GM12878 (cell line): ENCODE measurements around the gene ACER3. TPM values are rescaled to one million over a fixed set of nuclear protein-coding genes. Genes with fewer than 3 reads are reported as not detected.

ENCODE experiments used
- ATAC-seq: fragments of 200-7000 bp; cut with Tn5 transposase; 3 replicates; pipeline ENCODE4 v1.9.1; 2020; ENCODE audit warnings: mild to moderate bottlenecking, moderate library complexity
- BruUV-seq: library from RNA; stranded (reverse); fragments of 400-500 nt; replicated peaks from 2 replicates; lab custom pipeline; 2021; lab: Mats Ljungman, UMichigan
- CTCF ChIA-PET: fragments of 300-600 bp; sonication (Branson Sonifier 250); formaldehyde crosslinking; extraction: SDS; loops from one replicate; lab custom pipeline; 2021; ENCODE audit warnings: inconsistent platforms; lab: Yijun Ruan, JAX
- POLR2A ChIA-PET: fragments of 350-600 bp; formaldehyde crosslinking; extraction: SDS; loops from one replicate; lab custom pipeline; 2021; ENCODE audit warnings: inconsistent platforms; lab: Charles Lee
- RAD21 ChIA-PET: fragments of 300-600 bp; sonication (Branson Sonifier 250); formaldehyde crosslinking; loops from one replicate; lab custom pipeline; 2023; ENCODE audit warnings: antibody characterized with exemption; ENCODE audit not compliant: unreplicated experiment; lab: Charles Lee
- SMC1A ChIA-PET: fragments of 300-600 bp; sonication (Branson Sonifier 250); formaldehyde crosslinking; loops from one replicate; lab custom pipeline; 2023; ENCODE audit not compliant: unreplicated experiment, uncharacterized antibody; lab: Charles Lee
- DNase-seq: peaks from one replicate; pipeline ENCODE4 v3.0.0-alpha.2; 2011; ENCODE audit warnings: low read depth, low spot score
- FAIRE-seq: peaks from 3 replicates; lab custom pipeline; 2011; peaks lifted over from hg19 to GRCh38; lab: Jason Lieb, UNC
- H2AFZ ChIP-seq: 2 replicates; pipeline ENCODE4 v1.6.0; 2011; ENCODE audit warnings: low read depth, low read length, control low read depth; ENCODE audit not compliant: control insufficient read depth
- H3K27ac ChIP-seq: 2 replicates; pipeline ENCODE4 v1.5.1; 2011; ENCODE audit warnings: control low read depth; ENCODE audit not compliant: control insufficient read depth, insufficient read depth
- H3K27me3 ChIP-seq, 2 experiments: replicated peaks in 1 of 2; 2 replicates each; pipeline versions ENCODE4 v1.6.0 to v1.6.1; 2011; ENCODE audit warnings: low read length in 1 of 2; ENCODE audit not compliant: control insufficient read depth in 2 of 2, insufficient read depth in 2 of 2
- H3K36me3 ChIP-seq, 2 experiments: 2 replicates each; pipeline ENCODE4 v1.5.1; 2011; ENCODE audit warnings: low read length in 1 of 2; ENCODE audit not compliant: control insufficient read depth in 2 of 2, insufficient read depth in 2 of 2
- H3K4me1 ChIP-seq: 2 replicates; pipeline ENCODE4 v1.6.1; 2011; ENCODE audit warnings: mild to moderate bottlenecking, low read length, moderate library complexity, mixed read lengths; ENCODE audit not compliant: control insufficient read depth, insufficient read depth
- H3K4me2 ChIP-seq: 2 replicates; pipeline ENCODE4 v1.6.0; 2011; ENCODE audit warnings: control low read depth; ENCODE audit not compliant: control insufficient read depth, insufficient read depth
- H3K4me3 ChIP-seq: fragments of 200-600 bp; sonication (generic); 2 replicates; pipeline ENCODE4 v1.5.1; 2016
- H3K79me2 ChIP-seq: 2 replicates; pipeline ENCODE4 v1.6.0; 2011; ENCODE audit warnings: low read length; ENCODE audit not compliant: control insufficient read depth, insufficient read depth
- H3K9ac ChIP-seq: 2 replicates; pipeline ENCODE4 v1.8.0; 2011; ENCODE audit warnings: low read length, control low read depth, mixed read lengths; ENCODE audit not compliant: control insufficient read depth, insufficient read depth
- H3K9me3 ChIP-seq: replicated peaks from 3 replicates; pipeline ENCODE4 v1.5.1; 2011; ENCODE audit warnings: mild to moderate bottlenecking, low read length; ENCODE audit not compliant: control insufficient read depth, insufficient read depth
- H4K20me1 ChIP-seq: 2 replicates; pipeline ENCODE4 v1.6.0; 2011; ENCODE audit not compliant: control insufficient read depth, insufficient read depth
- EGR1 ChIP-seq, 2 experiments: IDR thresholded peaks; 1 replicate in 1 of 2; 2 replicates in 1 of 2; pipeline ENCODE4 v1.6.1; 2011 to 2012; ENCODE audit warnings: low read depth in 2 of 2, low read length in 2 of 2, borderline replicate concordance in 1 of 2, mild to moderate bottlenecking in 1 of 2, moderate library complexity in 1 of 2
- FOXK2 ChIP-seq: fragments of 450-650 bp; IDR thresholded peaks from 2 replicates; pipeline ENCODE4 v1.6.1; 2017; ENCODE audit warnings: mild to moderate bottlenecking, moderate library complexity
- GABPA ChIP-seq: IDR thresholded peaks from 2 replicates; pipeline ENCODE4 v1.6.1; 2014; ENCODE audit warnings: antibody characterized with exemption, low read depth, mild to moderate bottlenecking, inconsistent platforms
- NR2F1 ChIP-seq: fragments of 450-650 bp; conservative IDR thresholded peaks from 2 replicates; pipeline ENCODE4 v1.6.1; 2017; ENCODE audit warnings: mild to moderate bottlenecking
- RCOR1 ChIP-seq: conservative IDR thresholded peaks from 2 replicates; pipeline ENCODE4 v1.6.1; 2012; ENCODE audit warnings: low read depth, low read length, improper control_type of control experiment
- SPI1 ChIP-seq: IDR thresholded peaks from 2 replicates; pipeline ENCODE4 v1.6.1; 2011; ENCODE audit warnings: low read depth, mild to moderate bottlenecking, low read length, moderate library complexity, borderline replicate concordance; ENCODE audit not compliant: insufficient read depth
- SREBF1 ChIP-seq: IDR thresholded peaks from 2 replicates; pipeline ENCODE4 v1.6.1; 2012; ENCODE audit warnings: mild to moderate bottlenecking, low read length
- WGBS: methylation state at CpG from one replicate; pipeline ENCODE4 v1.1.6; 2016; ENCODE audit warnings: low lambda C conversion rate; ENCODE audit not compliant: insufficient replicate concordance, insufficient coverage; ENCODE audit errors: missing lambda C conversion rate; 5-methylcytosine and 5-hydroxymethylcytosine counted together
- in situ Hi-C: fragments of 300-500 bp; cut with MboI; formaldehyde crosslinking; loops from 9 replicates; pipeline ENCODE4 v1.14.3; 2018; ENCODE audit warnings: mixed read lengths
- intact Hi-C: fragments of 100-400 bp; cut with micrococcal nuclease; formaldehyde crosslinking; loops from one replicate; pipeline ENCODE4 v1.14.2; 2022; ENCODE audit not compliant: unreplicated experiment
- polyA plus RNA-seq, 11 experiments: library from polyadenylated mRNA; depleted of rRNA in 4 of 11; unstranded in 6 of 11; stranded (reverse) in 5 of 11; fragments of >200 nt; fragmentation: Nextera tagmentation in 4 of 11; fragmentation: Illumina TruSeq in 1 of 11; extraction: Ambion mirVana in 4 of 11; extraction: Trizol in 1 of 11; gene quantifications; 1 replicate in 1 of 11; 2 replicates in 10 of 11; pipeline versions ENCODE4 v1.2.1 to v1.2.3, GENCODE V29; 2011 to 2016; ENCODE audit warnings: inconsistent platforms in 2 of 11, missing spikeins in 2 of 11, low read depth in 1 of 11
- total RNA-seq, 4 experiments: library from RNA; depleted of rRNA in 3 of 4; stranded (reverse); fragments of >200 nt in 3 of 4; fragmentation: Illumina TruSeq in 1 of 4; extraction: Trizol in 1 of 4; gene quantifications; 2 replicates each; pipeline versions ENCODE4 v1.2.1 to v1.2.3, GENCODE V29; 2013 to 2021
- TF ChIP-seq, protein P1 (sequence below): fragments of 450-650 bp; IDR thresholded peaks from 2 replicates; pipeline ENCODE4 v1.6.1; 2017; ENCODE audit warnings: mild to moderate bottlenecking, moderate library complexity

The ACER3 gene
- total and polyA plus RNA-seq, 10 of the 15 experiments (the other 5 are each of a cell fraction or from before 2014, with no cell fraction given), result 2.8 to 17.4 (median 10.3) TPM

DNA sequence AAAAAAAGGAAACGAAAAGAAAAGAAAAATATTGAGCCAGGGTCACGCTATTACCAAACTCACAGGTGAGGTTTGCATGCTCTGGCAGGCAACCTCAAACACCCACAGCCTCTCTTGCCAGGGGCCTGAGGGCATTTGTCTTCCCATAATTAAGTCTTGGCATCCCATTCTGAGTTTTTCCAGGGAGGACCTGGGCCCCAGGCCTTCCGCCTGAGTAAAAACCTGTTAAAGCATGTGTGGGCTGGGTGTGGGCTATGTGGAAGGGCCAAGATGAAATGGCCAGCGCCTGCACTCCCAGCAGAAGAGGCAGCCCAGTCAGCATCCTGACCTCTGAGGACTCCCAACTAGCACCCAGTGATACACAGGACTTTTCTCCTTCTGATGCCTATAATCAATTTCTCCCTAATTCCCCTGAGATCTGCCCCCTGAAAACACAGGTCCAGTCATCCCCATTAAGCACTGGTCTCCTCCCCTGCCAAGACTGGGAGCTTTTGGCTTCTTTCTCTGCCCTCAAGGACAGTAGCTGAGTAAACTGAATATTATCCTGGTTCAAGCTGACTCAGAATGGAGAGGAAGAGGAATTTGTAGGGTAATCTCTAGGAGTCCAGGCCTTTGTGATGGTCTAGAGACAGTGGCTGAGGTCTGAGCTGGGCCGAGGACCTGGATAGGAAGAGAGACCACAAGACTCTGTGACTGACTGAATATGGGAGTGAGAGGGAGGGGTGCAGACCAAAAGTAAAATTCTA, 35.6 kb upstream of the ACER3 start:
- Histone ChIP-seq H3K27me3 (no peaks in the 10 kb centered on the region), H3K9ac (no peak overlapping the region), H3K4me1 (no peaks in the 10 kb centered on the region), H3K36me3 (no peaks in the 10 kb centered on the region), H3K4me2 (no peak overlapping the region), H3K27ac (no peak overlapping the region), H3K9me3 (no peaks in the 10 kb centered on the region; the same call in 2 of the 3 replicates), H4K20me1 (no peaks in the 10 kb centered on the region)
- no TSS peak for BruUV-seq
- ChIA-PET POLR2A (no interaction called here), SMC1A (interaction anchor here (1.3 kb wide), 1 partner anchor 8 kb away, joined by 3 read pairs; no protein-coding TSS in a partner anchor), RAD21 (no interaction called here)
- DNase-seq, result no peak
- WGBS, result 66% methylated on average over 4 of the region's 5 CpGs
- ATAC-seq, result no peak
- intact Hi-C loops (no loop called here), in situ Hi-C loops (no loop called here)
- FAIRE-seq, result no peak
- TF ChIP-seq EGR1 (IDR thresholded peaks at IDR 0.05; ENCODE audit: borderline replicate concordance in 1 of 2, low read depth in 2 of 2, low read length in 2 of 2), result no peak
- no peak for TF ChIP-seq FOXK2
- TF ChIP-seq SPI1, result no peak
- no peak for TF ChIP-seq NR2F1
- TF ChIP-seq GABPA, result no peak
- TF ChIP-seq SREBF1, result no peak
- TF ChIP-seq RCOR1, result no peak
- TF ChIP-seq, protein P1, sequence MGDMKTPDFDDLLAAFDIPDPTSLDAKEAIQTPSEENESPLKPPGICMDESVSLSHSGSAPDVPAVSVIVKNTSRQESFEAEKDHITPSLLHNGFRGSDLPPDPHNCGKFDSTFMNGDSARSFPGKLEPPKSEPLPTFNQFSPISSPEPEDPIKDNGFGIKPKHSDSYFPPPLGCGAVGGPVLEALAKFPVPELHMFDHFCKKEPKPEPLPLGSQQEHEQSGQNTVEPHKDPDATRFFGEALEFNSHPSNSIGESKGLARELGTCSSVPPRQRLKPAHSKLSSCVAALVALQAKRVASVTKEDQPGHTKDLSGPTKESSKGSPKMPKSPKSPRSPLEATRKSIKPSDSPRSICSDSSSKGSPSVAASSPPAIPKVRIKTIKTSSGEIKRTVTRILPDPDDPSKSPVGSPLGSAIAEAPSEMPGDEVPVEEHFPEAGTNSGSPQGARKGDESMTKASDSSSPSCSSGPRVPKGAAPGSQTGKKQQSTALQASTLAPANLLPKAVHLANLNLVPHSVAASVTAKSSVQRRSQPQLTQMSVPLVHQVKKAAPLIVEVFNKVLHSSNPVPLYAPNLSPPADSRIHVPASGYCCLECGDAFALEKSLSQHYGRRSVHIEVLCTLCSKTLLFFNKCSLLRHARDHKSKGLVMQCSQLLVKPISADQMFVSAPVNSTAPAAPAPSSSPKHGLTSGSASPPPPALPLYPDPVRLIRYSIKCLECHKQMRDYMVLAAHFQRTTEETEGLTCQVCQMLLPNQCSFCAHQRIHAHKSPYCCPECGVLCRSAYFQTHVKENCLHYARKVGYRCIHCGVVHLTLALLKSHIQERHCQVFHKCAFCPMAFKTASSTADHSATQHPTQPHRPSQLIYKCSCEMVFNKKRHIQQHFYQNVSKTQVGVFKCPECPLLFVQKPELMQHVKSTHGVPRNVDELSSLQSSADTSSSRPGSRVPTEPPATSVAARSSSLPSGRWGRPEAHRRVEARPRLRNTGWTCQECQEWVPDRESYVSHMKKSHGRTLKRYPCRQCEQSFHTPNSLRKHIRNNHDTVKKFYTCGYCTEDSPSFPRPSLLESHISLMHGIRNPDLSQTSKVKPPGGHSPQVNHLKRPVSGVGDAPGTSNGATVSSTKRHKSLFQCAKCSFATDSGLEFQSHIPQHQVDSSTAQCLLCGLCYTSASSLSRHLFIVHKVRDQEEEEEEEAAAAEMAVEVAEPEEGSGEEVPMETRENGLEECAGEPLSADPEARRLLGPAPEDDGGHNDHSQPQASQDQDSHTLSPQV, result no peak
- TF ChIP-seq, all 136 proteins: peak for 0
- Histone ChIP-seq H3K79me2 (no peaks in the 10 kb centered on the region), H2AFZ (no peak overlapping the region), H3K4me3 (no peak overlapping the region)
- CTCF ChIA-PET, result interaction anchor here (1.1 to 1.4 kb wide), 3 partner anchors 63 to 95 kb away, joined by 3 to 4 read pairs (median 3); no protein-coding TSS in a partner anchor
